Common myeloid progenitor, CD34-positive (primary cell): ENCODE measurements around the gene TMEM126A.

ENCODE experiments used
- CTCF ChIA-PET: fragments of 350-600 bp; sonication (Branson Sonifier 250); formaldehyde crosslinking; loops from one replicate; lab custom pipeline; 2021; ENCODE audit warnings: antibody characterized with exemption; lab: Charles Lee
- POLR2A ChIA-PET: fragments of 350-600 bp; sonication (Branson Sonifier 250); formaldehyde crosslinking; loops from one replicate; lab custom pipeline; 2021; ENCODE audit warnings: antibody characterized with exemption; lab: Charles Lee
- DNase-seq, 3 donors: peaks; one replicate each; pipeline versions ENCODE4 v3.0.0 to v3.0.0-alpha.2; 2013
- H3K27ac ChIP-seq, 2 experiments: 1 replicate in 1 of 2; 2 replicates in 1 of 2; pipeline ENCODE4 v1.7.0; 2013; ENCODE audit warnings: inconsistent platforms in 2 of 2, low read length in 2 of 2, mild to moderate bottlenecking in 2 of 2, low read depth in 1 of 2, moderate library complexity in 1 of 2; ENCODE audit not compliant: severe bottlenecking in 2 of 2, insufficient read depth in 1 of 2, poor library complexity in 1 of 2
- H3K27me3 ChIP-seq, 5 experiments: replicated peaks in 2 of 5; 1 replicate in 3 of 5; 2 replicates in 2 of 5; pipeline versions ENCODE4 v1.6.1 to v1.7.0; 2013; ENCODE audit warnings: low read length in 4 of 5, mild to moderate bottlenecking in 2 of 5, moderate library complexity in 2 of 5, inconsistent platforms in 1 of 5; ENCODE audit not compliant: insufficient read depth in 5 of 5, control insufficient read depth in 4 of 5
- H3K36me3 ChIP-seq, 4 experiments: 1 replicate in 2 of 4; 2 replicates in 2 of 4; pipeline versions ENCODE4 v1.6.1 to v1.7.0; 2013; ENCODE audit warnings: low read length in 3 of 4, control low read depth in 1 of 4, mild to moderate bottlenecking in 1 of 4; ENCODE audit not compliant: control insufficient read depth in 4 of 4, insufficient read depth in 4 of 4
- H3K4me1 ChIP-seq, 4 experiments: 1 replicate in 3 of 4; 2 replicates in 1 of 4; pipeline versions ENCODE4 v1.6.1 to v1.7.1; 2013; ENCODE audit warnings: low read length in 3 of 4, mild to moderate bottlenecking in 3 of 4, control low read depth in 1 of 4, inconsistent platforms in 1 of 4, moderate library complexity in 1 of 4; ENCODE audit not compliant: control insufficient read depth in 4 of 4, insufficient read depth in 4 of 4; ENCODE audit errors: control extremely low read depth in 1 of 4
- H3K4me3 ChIP-seq, 7 experiments: 1 replicate in 4 of 7; 2 replicates in 3 of 7; pipeline versions ENCODE4 v1.5.1 to v1.7.0; 2013; ENCODE audit warnings: mild to moderate bottlenecking in 7 of 7, low read length in 6 of 7, moderate library complexity in 6 of 7, inconsistent platforms in 2 of 7, low read depth in 2 of 7, control low read depth in 1 of 7; ENCODE audit not compliant: insufficient read depth in 4 of 7, control insufficient read depth in 1 of 7; ENCODE audit errors: extremely low read depth in 1 of 7
- H3K9me3 ChIP-seq, 5 experiments: 1 replicate in 4 of 5; 2 replicates in 1 of 5; pipeline versions ENCODE4 v1.6.1 to v1.7.1; 2013; ENCODE audit warnings: low read length in 4 of 5, mild to moderate bottlenecking in 2 of 5, inconsistent platforms in 1 of 5, low read depth in 1 of 5, moderate library complexity in 1 of 5; ENCODE audit not compliant: control insufficient read depth in 4 of 5, insufficient read depth in 2 of 5; ENCODE audit errors: control extremely low read depth in 1 of 5

Gene TMEM126A

DNA sequence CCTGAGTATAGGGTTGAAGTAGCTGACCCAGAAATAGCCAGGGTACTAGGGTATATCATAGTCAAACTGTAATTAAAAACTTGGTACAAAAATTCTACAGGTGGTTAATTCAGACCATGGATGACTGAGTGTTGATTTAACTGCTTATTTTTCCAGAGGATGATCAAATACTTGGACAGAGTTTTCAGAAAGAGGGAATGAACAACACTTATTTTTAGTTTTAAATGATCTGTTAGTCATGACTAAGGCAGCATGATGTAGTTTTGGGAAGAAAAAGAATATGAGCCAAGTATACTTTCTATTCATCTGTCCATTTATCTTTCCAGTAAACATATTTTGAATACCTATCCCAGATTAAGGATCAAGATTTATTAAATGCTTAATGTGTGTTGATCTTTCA, 58.0 kb downstream of the TMEM126A start:
- no peaks in the 10 kb centered on the region for H3K27me3 ChIP-seq
- DNase-seq = no peak
- H3K4me1 ChIP-seq = peaks cover 0 to under 1% (median 0%) of the 10 kb centered on the region in 4 experiments
- no peak overlapping the region for H3K27ac ChIP-seq
- ChIA-PET POLR2A (no interaction called here), CTCF (interaction anchor here (1.5 kb wide), 1 partner anchor 8 kb away, joined by 5 read pairs; no protein-coding TSS in a partner anchor)
- H3K9me3 ChIP-seq = no peaks in the 10 kb centered on the region
- H3K4me3 ChIP-seq = no peak overlapping the region
- H3K36me3 ChIP-seq = no peaks in the 10 kb centered on the region
